Liver (tissue), 3 donors: Measurements from ENCODE around the gene ZMYND10.

ENCODE experiments used
- ATF3 ChIP-seq: IDR thresholded peaks from 2 replicates; pipeline ENCODE4 v1.6.1; 2016; ENCODE audit warnings: antibody characterized with exemption
- FOXA2 ChIP-seq: IDR thresholded peaks from 2 replicates; pipeline ENCODE4 v1.6.1; 2016; ENCODE audit warnings: antibody characterized with exemption
- GABPA ChIP-seq, 2 donors: IDR thresholded peaks in 1 of 2; conservative IDR thresholded peaks in 1 of 2; 2 replicates each; pipeline ENCODE4 v1.6.1; 2016; ENCODE audit warnings: antibody characterized with exemption in 2 of 2, mild to moderate bottlenecking in 1 of 2, moderate library complexity in 1 of 2
- JUND ChIP-seq, 2 donors: IDR thresholded peaks; 2 replicates each; pipeline ENCODE4 v1.6.1; 2016; ENCODE audit warnings: antibody characterized with exemption in 2 of 2
- RAD21 ChIP-seq, 2 donors: IDR thresholded peaks; 2 replicates each; pipeline ENCODE4 v1.6.1; 2016; ENCODE audit warnings: antibody characterized with exemption in 2 of 2, mild to moderate bottlenecking in 2 of 2
- RXRA ChIP-seq, 2 donors: IDR thresholded peaks; 2 replicates each; pipeline ENCODE4 v1.6.1; 2017 to 2018; ENCODE audit warnings: antibody characterized with exemption in 2 of 2, mild to moderate bottlenecking in 1 of 2
- SP1 ChIP-seq: IDR thresholded peaks from 2 replicates; pipeline ENCODE4 v1.6.1; 2018; ENCODE audit warnings: antibody characterized with exemption, mild to moderate bottlenecking
- TAF1 ChIP-seq: conservative IDR thresholded peaks from 2 replicates; pipeline ENCODE4 v1.6.1; 2016; ENCODE audit warnings: antibody characterized with exemption, mild to moderate bottlenecking
- YY1 ChIP-seq: IDR thresholded peaks from 2 replicates; pipeline ENCODE4 v1.6.1; 2016; ENCODE audit warnings: antibody characterized with exemption, mild to moderate bottlenecking
- TF ChIP-seq, protein P1 (sequence below): fragments of 150-350 bp; IDR thresholded peaks from 2 replicates; pipeline ENCODE4 v1.5.1; 2017; ENCODE audit warnings: improper control_type of control experiment, low read depth, low read length; ENCODE audit not compliant: missing input control
- TF ChIP-seq, protein P2 (sequence below): IDR thresholded peaks from 2 replicates; pipeline ENCODE4 v1.6.1; 2016; ENCODE audit warnings: antibody characterized with exemption, mild to moderate bottlenecking
- TF ChIP-seq, protein P3 (sequence below): IDR thresholded peaks from 2 replicates; pipeline ENCODE4 v1.6.1; 2016; ENCODE audit warnings: antibody characterized with exemption
- donor health status: healthy.
- donor health status: healthy.

DNA sequence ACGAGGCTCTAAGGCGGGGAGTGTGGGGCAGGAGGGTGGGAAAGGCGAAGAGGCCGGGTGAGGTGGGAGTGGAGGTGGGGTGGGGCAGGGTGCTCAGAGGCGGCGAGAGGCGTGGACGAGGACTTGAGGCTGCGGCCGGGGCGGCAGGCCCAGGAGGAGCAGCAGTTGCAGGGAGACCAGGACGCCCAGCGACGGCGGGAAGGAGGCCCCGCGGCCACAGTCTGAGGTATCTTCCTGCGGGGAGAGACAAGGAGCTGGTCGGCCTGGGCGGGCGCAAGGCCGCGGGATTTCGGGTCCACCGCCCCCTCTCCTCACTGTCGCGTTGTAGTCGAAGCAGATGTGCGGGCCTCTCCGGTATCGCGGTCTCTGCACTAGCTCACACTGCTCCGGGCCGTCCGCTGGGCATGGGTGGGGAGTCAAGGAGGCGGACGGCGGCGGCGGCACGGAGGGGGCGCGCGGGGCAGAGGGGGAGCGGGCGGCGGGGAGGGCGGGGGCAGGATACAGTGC lies 19.1 kb upstream of the ZMYND10 start:
- TF ChIP-seq, protein P1, sequence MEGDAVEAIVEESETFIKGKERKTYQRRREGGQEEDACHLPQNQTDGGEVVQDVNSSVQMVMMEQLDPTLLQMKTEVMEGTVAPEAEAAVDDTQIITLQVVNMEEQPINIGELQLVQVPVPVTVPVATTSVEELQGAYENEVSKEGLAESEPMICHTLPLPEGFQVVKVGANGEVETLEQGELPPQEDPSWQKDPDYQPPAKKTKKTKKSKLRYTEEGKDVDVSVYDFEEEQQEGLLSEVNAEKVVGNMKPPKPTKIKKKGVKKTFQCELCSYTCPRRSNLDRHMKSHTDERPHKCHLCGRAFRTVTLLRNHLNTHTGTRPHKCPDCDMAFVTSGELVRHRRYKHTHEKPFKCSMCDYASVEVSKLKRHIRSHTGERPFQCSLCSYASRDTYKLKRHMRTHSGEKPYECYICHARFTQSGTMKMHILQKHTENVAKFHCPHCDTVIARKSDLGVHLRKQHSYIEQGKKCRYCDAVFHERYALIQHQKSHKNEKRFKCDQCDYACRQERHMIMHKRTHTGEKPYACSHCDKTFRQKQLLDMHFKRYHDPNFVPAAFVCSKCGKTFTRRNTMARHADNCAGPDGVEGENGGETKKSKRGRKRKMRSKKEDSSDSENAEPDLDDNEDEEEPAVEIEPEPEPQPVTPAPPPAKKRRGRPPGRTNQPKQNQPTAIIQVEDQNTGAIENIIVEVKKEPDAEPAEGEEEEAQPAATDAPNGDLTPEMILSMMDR: no peak
- TF ChIP-seq JUND (IDR thresholded peaks at IDR 0.05) (no peak), RAD21 (IDR thresholded peaks at IDR 0.05) (no peak), GABPA (IDR thresholded peaks at IDR 0.05 in 1 of 2, conservative IDR thresholded peaks at IDR 0.05 in 1 of 2) (no peak), SP1 (no peak), TAF1 (no peak), YY1 (no peak), RXRA (IDR thresholded peaks at IDR 0.05) (no peak), FOXA2 (no peak), ATF3 (no peak)
- TF ChIP-seq, protein P2, sequence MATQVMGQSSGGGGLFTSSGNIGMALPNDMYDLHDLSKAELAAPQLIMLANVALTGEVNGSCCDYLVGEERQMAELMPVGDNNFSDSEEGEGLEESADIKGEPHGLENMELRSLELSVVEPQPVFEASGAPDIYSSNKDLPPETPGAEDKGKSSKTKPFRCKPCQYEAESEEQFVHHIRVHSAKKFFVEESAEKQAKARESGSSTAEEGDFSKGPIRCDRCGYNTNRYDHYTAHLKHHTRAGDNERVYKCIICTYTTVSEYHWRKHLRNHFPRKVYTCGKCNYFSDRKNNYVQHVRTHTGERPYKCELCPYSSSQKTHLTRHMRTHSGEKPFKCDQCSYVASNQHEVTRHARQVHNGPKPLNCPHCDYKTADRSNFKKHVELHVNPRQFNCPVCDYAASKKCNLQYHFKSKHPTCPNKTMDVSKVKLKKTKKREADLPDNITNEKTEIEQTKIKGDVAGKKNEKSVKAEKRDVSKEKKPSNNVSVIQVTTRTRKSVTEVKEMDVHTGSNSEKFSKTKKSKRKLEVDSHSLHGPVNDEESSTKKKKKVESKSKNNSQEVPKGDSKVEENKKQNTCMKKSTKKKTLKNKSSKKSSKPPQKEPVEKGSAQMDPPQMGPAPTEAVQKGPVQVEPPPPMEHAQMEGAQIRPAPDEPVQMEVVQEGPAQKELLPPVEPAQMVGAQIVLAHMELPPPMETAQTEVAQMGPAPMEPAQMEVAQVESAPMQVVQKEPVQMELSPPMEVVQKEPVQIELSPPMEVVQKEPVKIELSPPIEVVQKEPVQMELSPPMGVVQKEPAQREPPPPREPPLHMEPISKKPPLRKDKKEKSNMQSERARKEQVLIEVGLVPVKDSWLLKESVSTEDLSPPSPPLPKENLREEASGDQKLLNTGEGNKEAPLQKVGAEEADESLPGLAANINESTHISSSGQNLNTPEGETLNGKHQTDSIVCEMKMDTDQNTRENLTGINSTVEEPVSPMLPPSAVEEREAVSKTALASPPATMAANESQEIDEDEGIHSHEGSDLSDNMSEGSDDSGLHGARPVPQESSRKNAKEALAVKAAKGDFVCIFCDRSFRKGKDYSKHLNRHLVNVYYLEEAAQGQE: no peak
- TF ChIP-seq, protein P3, sequence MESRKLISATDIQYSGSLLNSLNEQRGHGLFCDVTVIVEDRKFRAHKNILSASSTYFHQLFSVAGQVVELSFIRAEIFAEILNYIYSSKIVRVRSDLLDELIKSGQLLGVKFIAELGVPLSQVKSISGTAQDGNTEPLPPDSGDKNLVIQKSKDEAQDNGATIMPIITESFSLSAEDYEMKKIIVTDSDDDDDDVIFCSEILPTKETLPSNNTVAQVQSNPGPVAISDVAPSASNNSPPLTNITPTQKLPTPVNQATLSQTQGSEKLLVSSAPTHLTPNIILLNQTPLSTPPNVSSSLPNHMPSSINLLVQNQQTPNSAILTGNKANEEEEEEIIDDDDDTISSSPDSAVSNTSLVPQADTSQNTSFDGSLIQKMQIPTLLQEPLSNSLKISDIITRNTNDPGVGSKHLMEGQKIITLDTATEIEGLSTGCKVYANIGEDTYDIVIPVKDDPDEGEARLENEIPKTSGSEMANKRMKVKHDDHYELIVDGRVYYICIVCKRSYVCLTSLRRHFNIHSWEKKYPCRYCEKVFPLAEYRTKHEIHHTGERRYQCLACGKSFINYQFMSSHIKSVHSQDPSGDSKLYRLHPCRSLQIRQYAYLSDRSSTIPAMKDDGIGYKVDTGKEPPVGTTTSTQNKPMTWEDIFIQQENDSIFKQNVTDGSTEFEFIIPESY: no peak
